Activated CD4-positive, alpha-beta T cell treated with anti-CD3 and anti-CD28 coated beads, Interleukin-2, amount 10 ng/mL, durations not matched to agents 24 days and 14 days (primary cell): Measurements from ENCODE around the gene GNB2. TPM values are rescaled to one million over a fixed set of nuclear protein-coding genes. Genes with fewer than 3 reads are reported as not detected.

Experiments
- DNase-seq: peaks from one replicate; pipeline ENCODE4 v3.0.0; 2022
- H3K27ac Mint-ChIP-seq: one replicate; pipeline ENCODE4 v1.8.0; 2022; ENCODE audit warnings: mild to moderate bottlenecking, mixed read lengths
- H3K27me3 Mint-ChIP-seq: one replicate; pipeline ENCODE4 v1.8.0; 2022; ENCODE audit warnings: mixed read lengths
- H3K36me3 Mint-ChIP-seq: one replicate; pipeline ENCODE4 v1.8.0; 2022; ENCODE audit warnings: low read depth, mild to moderate bottlenecking, mixed read lengths
- H3K4me1 Mint-ChIP-seq: one replicate; pipeline ENCODE4 v1.8.0; 2021; ENCODE audit warnings: mixed read lengths
- H3K4me3 Mint-ChIP-seq: one replicate; pipeline ENCODE4 v1.8.0; 2022; ENCODE audit warnings: mild to moderate bottlenecking, moderate library complexity, mixed read lengths
- H3K9me3 Mint-ChIP-seq: one replicate; pipeline ENCODE4 v1.8.0; 2021; ENCODE audit warnings: mixed read lengths
- intact Hi-C: fragments of 100-400 bp; cut with micrococcal nuclease; formaldehyde crosslinking; loops from one replicate; pipeline ENCODE4 v1.15.1; 2023
- total RNA-seq: library from RNA; stranded (reverse); gene quantifications from 2 replicates; pipeline ENCODE4 v1.2.3, GENCODE V29; 2022

Gene GNB2
- total RNA-seq, 1 donor from 2014 or later, result 211 TPM

DNA sequence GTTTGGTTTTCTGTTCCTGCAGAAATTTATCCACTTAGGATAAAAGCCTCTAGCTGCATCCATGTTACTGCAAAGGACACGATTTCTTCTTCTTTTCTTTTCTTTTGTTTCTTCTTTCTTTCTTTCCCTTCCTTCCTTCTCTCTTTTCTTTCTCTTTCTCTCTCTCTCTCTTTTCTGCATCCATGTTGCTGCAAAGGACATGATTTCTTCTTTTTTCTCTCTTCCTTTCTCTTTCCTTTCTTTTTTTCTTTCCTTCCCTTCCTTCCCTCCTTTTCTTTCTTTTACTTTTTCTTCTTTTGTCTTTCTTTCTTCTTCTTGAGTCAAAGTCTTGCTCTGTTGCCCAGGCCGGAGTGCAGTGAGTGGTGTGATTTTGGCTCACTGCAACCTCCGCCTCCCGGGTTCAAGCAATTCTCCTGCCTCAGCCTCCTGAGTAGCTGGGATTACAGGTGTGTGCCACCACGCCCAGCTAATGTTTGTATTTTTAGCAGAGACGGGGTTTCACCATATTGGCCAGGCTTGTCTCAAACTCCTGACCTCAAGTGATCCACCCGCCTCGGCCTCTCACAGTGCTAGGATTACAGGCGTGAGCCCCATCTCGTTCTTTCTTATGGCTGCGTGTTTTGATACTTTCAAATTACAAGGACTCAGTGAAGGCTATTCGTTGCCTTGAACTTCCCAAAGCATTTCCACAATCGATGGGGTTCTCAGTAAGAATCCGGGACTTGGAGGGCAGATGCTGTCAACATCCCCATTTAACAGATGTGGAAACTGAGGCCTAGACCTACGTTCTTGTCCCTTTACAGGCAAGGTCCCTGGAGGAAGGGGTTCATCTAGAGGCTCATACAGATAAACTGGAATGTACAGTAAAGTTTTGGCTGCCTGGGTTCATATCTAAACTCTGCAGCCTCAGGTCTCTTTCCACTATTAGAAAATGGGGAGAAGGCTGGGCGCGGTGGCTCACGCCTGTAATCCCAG is 1.9 kb upstream of the GNB2 start:
- Mint-ChIP-seq H3K27ac (no peak overlapping the region), H3K9me3 (no peaks in the 10 kb centered on the region), H3K4me1 (peaks cover 11% of the 10 kb centered on the region), H3K36me3 (peaks cover 7% of the 10 kb centered on the region), H3K4me3 (no peak overlapping the region), H3K27me3 (peaks cover 20% of the 10 kb centered on the region)
- DNase-seq, result no peak
- intact Hi-C loops, result loop anchor here (2.0 kb wide), 1 partner anchor 15 kb away; the partner anchor contains the start of gene ACTL6B

DNA sequence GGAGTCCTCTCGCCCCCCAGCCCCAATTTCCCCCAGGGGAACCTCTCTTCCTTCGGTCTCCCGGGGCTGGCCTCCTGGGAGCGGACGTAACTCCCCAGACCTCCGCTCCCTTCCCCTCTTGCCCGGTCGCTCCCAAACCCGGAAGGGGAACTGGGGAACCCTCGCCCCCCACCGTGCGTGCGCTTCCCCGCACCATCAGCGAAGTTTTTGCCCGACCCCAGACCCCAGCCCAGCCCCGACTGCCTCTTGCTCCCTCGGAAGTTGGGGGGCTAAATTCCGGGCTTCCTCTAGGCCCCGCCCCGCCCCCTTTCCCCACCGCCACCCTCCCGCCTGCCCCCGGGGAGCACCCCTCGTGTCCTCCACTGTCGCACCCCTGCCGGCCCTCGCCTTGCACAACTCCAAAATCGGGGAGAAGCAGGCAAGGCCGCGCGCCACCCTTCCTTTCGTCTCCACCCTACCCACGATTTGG is 436 bp downstream of the GNB2 start:
- H3K4me3 Mint-ChIP-seq, result peak overlapping the region; percentile 96
- peak overlapping the region; percentile 94 for H3K27ac Mint-ChIP-seq
- peaks cover 14% of the 10 kb centered on the region for H3K27me3 Mint-ChIP-seq
- intact Hi-C loops, result loop anchor here (1.0 to 2.0 kb wide), 5 partner anchors 17 to 88 kb away; partner anchors contain the start of genes ACTL6B, FBXO24, LRCH4 and MOSPD3
- H3K9me3 Mint-ChIP-seq, result no peaks in the 10 kb centered on the region
- peaks cover 18% of the 10 kb centered on the region for H3K36me3 Mint-ChIP-seq
- peaks cover 12% of the 10 kb centered on the region for H3K4me1 Mint-ChIP-seq
- DNase-seq, result peak; percentile 80

DNA sequence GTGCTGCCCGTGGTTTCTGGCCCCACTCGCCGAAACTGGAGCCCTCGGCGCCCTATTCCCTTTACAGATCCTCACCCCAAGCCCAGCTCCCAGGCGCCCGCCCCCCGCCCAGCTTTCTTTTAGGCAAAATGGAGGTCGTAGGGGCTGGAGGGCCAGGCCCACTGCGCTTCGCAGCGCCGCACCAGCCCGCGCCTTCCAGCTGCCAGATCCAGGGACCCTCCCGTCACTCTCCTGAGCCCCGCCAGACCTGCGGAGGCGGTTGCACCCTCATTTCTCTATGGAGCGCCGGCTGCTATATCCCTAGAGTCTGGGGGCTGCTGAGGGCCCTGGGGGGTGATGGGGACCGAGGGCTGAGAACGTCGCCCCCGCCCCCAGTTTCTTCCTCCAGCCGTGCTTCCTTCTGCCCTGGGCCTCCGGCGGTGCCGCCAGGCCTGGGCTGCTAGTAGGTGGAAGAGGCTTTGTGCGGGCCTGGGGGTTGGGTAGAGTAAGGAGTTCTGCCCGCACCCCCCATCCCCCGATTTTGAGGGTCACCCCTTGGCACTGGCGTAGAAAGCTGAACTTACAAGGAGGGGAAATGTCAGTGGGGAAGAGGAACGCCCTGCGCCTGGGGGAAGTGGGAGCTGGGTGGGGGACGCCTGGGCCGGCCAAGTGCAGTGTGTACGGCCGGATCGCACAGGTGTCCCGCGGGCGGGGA is 1.0 kb downstream of the GNB2 start:
- peak; percentile 77 for DNase-seq
- no peaks in the 10 kb centered on the region for H3K9me3 Mint-ChIP-seq
- intact Hi-C loops, result no loop called here
- peak overlapping the region; percentile 94 for H3K27ac Mint-ChIP-seq
- peak overlapping the region; percentile 96 for H3K4me3 Mint-ChIP-seq
- H3K4me1 Mint-ChIP-seq, result peaks cover 14% of the 10 kb centered on the region
- H3K27me3 Mint-ChIP-seq, result peaks cover 11% of the 10 kb centered on the region
- peaks cover 22% of the 10 kb centered on the region for H3K36me3 Mint-ChIP-seq

DNA sequence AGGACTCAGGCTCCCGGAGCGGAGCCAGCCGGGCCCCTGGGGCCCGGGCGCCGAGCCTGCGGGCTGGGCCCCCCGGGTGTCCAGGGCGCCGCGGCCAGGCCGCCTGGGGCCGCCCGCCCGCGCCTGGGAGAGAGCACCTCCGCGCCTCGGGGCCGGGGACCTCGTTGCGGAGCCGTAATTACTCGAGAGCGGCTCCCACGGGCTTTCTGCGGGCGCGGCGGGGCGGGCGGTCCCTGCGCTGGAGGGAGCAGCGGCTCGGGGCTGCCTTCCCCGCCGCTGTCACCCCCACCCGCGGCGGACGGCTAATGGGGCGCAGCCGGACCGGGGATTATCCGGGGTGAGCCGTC is 1.5 kb downstream of the GNB2 start:
- no peak for DNase-seq

DNA sequence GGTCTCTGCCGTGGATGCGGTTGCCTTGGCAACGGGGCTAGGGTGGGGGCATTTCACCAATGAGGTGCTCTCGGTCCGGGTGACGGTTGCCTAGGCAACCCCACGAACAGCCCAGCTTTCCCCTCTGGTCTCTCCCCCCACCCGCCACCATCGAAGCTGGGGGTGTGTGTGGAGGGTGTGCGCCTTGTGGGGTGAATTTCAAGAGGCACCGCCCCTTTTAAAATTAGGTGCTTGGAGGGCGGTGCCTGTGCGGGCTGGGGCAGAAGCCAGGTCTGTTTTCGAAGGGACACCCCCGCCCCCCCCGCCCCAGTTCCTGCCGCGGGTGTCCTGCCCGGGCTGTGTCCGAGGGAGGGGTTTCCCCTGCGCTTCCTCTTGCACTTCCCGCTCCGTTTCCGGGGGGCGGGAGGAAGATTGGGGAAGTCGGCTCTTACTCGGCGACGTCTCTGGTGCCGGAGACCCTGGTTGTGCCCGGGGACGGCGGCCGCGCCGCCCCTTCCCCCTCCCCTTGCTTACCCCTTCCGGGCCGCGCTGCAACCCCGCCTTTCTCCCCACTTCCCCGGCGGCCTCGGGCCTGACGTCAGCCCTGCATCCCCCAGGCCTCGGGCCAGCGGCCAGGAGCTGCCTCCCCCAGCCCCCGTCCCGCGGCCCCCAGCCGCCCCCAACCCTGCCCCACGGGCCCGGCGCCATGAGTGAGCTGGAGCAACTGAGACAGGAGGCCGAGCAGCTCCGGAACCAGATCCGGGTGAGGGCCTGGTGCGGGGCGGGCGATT is 2.2 kb downstream of the GNB2 start:
- Mint-ChIP-seq H3K27ac (peak overlapping the region; percentile 81), H3K27me3 (peaks cover 9% of the 10 kb centered on the region), H3K4me1 (peaks cover 18% of the 10 kb centered on the region), H3K36me3 (peaks cover 26% of the 10 kb centered on the region), H3K9me3 (no peaks in the 10 kb centered on the region), H3K4me3 (peak overlapping the region; percentile 87)
- intact Hi-C loops, result loop anchor here (1.0 to 2.0 kb wide), 2 partner anchors 16 to 197 kb away; partner anchors contain the start of gene TSC22D4
- DNase-seq, result peak; percentile 95

More for the DNA sequence above, 1.5 kb downstream of the GNB2 start:
- no peaks in the 10 kb centered on the region for H3K9me3 Mint-ChIP-seq
- peaks cover 11% of the 10 kb centered on the region for H3K27me3 Mint-ChIP-seq
- intact Hi-C loops, result no loop called here
- H3K27ac Mint-ChIP-seq, result no peak overlapping the region
- peaks cover 15% of the 10 kb centered on the region for H3K4me1 Mint-ChIP-seq
- H3K4me3 Mint-ChIP-seq, result peak overlapping the region; percentile 96
- H3K36me3 Mint-ChIP-seq, result peaks cover 24% of the 10 kb centered on the region

DNA sequence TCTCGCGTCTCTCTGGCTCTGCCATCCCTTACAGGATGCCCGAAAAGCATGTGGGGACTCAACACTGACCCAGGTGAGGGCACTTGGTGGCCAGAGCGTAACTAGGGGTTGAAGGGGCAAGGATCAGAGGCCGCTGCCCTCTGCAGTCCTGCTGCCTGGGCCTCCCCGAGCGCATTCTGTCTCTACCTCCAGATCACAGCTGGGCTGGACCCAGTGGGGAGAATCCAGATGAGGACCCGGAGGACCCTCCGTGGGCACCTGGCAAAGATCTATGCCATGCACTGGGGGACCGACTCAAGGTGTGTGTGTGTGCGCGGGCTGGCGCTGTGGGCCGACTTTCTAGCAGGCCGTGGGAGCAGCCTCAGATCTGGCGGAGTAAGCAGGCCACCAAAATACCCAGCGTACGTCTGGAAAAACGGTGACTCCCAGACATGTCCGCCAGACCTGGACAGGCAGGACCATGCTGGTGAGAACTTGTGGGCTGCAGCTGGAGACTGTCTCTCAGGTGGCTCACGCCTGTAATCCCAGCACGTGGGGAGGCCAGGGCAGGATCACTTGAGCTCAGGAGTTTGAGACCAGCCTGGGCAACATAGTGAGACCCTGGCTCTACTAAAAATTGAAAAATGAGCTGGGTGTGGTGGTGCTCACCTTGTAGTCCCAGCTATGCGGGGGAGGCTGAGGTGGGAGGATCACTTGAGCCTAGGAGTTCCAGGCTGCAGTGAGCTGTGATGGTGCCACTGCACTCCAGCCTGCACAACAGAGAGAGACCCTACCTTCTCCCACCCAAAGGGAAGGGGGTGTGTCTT is 3.2 kb downstream of the GNB2 start:
- Mint-ChIP-seq H3K4me1 (peaks cover 20% of the 10 kb centered on the region), H3K9me3 (no peaks in the 10 kb centered on the region), H3K4me3 (peak overlapping the region; percentile 87), H3K27ac (peak overlapping the region; percentile 83), H3K36me3 (peaks cover 27% of the 10 kb centered on the region), H3K27me3 (peaks cover 2% of the 10 kb centered on the region)
- DNase-seq, result peak; percentile 69
- intact Hi-C loops, result loop anchor here (1.0 to 2.0 kb wide), 2 partner anchors 15 to 198 kb away; partner anchors contain the start of gene TSC22D4

DNA sequence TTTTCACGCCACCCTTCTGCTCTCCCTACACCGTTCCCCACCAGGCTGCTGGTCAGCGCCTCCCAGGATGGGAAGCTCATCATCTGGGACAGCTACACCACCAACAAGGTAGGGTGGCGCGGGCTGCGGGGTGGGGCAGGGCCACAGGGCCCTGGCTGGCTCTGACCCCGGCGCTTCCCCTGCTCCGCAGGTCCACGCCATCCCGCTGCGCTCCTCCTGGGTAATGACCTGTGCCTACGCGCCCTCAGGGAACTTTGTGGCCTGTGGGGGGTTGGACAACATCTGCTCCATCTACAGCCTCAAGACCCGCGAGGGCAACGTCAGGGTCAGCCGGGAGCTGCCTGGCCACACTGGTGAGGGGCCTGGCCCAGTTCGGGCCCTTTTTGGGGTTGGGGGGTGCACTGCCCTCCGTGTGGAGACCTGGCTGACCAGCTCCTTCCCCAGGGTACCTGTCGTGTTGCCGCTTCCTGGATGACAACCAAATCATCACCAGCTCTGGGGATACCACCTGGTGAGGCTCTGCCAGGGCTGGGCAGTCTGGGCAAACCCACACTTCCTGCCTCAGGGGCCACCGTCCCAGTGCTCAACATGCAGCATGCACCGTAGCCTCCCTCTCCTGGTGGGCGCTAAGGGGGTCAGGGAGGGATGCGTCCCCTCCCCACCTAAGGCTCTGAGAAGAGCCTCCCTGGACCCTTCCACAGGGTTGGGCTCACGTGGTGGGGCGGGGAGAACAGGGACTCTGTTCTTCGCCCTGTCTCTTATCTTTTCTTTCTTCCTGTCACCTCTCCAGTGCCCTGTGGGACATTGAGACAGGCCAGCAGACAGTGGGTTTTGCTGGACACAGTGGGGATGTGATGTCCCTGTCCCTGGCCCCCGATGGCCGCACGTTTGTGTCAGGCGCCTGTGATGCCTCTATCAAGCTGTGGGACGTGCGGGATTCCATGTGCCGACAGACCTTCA is 4.0 kb downstream of the GNB2 start:
- peak; percentile 61 for DNase-seq
- Mint-ChIP-seq H3K36me3 (peaks cover 28% of the 10 kb centered on the region), H3K27ac (peak overlapping the region; percentile 70), H3K9me3 (no peaks in the 10 kb centered on the region), H3K4me1 (peaks cover 18% of the 10 kb centered on the region), H3K4me3 (peak overlapping the region; percentile 49), H3K27me3 (no peaks in the 10 kb centered on the region)
- intact Hi-C loops, result loop anchor here (2.0 kb wide), 1 partner anchor 199 kb away; the partner anchor contains the start of gene TSC22D4

DNA sequence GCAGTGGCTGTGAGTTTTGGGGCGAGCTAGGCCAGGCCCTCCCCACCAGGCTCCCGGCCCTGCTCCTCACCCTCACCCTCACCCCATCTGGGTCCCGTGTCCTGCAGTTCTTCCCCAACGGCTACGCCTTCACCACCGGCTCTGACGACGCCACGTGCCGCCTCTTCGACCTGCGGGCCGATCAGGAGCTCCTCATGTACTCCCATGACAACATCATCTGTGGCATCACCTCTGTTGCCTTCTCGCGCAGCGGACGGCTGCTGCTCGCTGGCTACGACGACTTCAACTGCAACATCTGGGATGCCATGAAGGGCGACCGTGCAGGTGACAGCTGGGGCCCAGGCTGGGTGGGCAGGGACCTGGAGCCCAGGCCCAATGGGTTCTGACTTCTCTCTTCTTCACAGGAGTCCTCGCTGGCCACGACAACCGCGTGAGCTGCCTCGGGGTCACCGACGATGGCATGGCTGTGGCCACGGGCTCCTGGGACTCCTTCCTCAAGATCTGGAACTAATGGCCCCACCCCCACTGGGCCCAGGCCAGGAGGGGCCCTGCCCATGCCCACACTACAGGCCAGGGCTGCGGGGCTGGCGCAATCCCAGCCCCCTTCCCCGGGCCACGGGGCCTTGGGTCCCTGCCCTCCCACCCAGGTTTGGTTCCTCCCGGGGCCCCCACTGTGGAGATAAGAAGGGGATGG is 4.9 kb downstream of the GNB2 start:
- H3K4me1 Mint-ChIP-seq, result peaks cover 17% of the 10 kb centered on the region
- no peaks in the 10 kb centered on the region for H3K9me3 Mint-ChIP-seq
- peaks cover 32% of the 10 kb centered on the region for H3K36me3 Mint-ChIP-seq
- H3K27ac Mint-ChIP-seq, result no peak overlapping the region
- H3K27me3 Mint-ChIP-seq, result no peaks in the 10 kb centered on the region
- peak overlapping the region; percentile 49 for H3K4me3 Mint-ChIP-seq
- intact Hi-C loops, result no loop called here
- DNase-seq, result peak; percentile 64

DNA sequence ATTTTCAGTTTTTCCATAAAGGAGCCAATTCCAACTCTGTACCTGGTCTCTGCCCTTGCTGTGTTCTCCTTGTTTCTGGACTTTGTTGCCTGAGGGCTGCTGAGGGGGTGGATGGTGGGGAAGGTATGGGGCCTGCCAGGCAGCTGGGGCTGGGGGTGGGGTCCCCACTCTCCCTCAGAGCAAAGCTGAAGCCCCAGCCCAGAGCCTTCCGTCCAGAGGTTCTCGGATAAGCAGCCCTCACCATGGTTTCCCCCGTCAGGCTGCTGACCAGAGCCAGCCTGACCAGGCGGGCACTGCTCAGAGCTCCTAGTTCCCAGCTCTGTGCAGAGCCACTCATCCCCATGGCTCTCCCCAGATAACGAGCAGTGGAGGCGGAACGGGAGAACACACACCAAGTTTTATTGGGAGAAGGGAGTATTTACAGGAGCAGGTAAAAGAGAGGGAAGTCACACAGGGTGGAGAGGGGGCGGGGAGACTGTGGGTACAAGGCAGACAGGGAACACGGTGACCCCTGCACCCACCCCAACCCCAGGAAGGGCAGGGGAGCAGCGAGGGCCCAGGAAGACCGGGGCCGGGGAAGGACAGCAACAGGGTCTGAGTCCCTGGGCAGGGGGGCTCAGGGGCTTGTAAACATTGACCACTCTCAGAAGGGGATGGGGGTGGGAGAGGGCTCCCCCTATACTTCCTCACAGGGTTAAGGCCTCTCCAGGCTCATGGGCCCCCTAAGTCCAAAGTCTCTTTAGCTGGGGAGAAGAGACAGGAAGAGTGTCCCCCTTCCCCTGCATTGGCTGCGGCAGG is 5.8 kb downstream of the GNB2 start:
- Mint-ChIP-seq H3K4me3 (no peak overlapping the region), H3K4me1 (peaks cover 17% of the 10 kb centered on the region), H3K27me3 (no peaks in the 10 kb centered on the region), H3K9me3 (no peaks in the 10 kb centered on the region), H3K27ac (no peak overlapping the region), H3K36me3 (peaks cover 30% of the 10 kb centered on the region)
- DNase-seq, result no peak
- intact Hi-C loops, result no loop called here

DNA sequence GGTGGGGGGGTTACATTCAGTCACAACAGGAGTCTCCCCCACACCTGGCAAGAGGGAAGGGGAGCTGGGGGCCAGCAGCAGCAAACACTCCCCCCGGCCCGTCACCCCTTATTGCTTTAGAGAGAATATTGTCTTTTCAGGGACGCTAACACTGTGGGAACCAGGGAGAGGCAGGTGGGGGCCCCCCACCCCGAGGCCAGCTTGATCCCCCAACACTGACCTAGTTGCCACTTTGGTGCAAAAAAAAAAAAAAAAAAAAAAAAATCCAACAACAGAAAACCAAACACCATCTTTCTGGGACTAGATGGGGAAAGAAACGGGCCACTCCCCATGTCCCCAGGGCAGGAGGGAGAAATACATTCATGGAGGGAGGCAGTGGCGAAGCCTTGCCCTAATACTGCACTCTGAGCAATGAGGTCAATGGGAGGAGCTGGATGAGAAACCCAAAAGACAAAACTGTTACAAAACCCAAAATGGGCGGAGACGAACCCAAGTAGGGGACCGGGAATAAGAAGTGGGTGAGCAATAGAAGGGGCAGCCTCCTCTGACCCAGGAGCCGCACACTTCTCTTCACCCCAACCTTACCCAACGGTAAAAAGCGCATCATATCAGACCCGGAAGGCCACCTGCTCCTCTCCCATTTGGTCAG is 6.5 kb downstream of the GNB2 start:
- intact Hi-C loops, result no loop called here
- H3K36me3 Mint-ChIP-seq, result peaks cover 29% of the 10 kb centered on the region
- H3K4me1 Mint-ChIP-seq, result peaks cover 15% of the 10 kb centered on the region
- DNase-seq, result no peak
- H3K4me3 Mint-ChIP-seq, result no peak overlapping the region
- H3K9me3 Mint-ChIP-seq, result no peaks in the 10 kb centered on the region
- no peak overlapping the region for H3K27ac Mint-ChIP-seq
- no peaks in the 10 kb centered on the region for H3K27me3 Mint-ChIP-seq
